ES-I3 (cell line): ENCODE results near the gene HMGN5.

Source experiments
- H3K36me3 ChIP-seq: 2 replicates; pipeline ENCODE4 v1.6.1; 2013; ENCODE audit warnings: mild to moderate bottlenecking, low read length, control low read depth, moderate library complexity; ENCODE audit not compliant: insufficient read depth
- H3K4me1 ChIP-seq: 2 replicates; pipeline ENCODE4 v1.6.1; 2013; ENCODE audit warnings: mild to moderate bottlenecking, control low read depth, low read length; ENCODE audit not compliant: insufficient read depth
- H3K9ac ChIP-seq: 2 replicates; pipeline ENCODE4 v1.6.1; 2013; ENCODE audit warnings: low read depth, mild to moderate bottlenecking, low read length, moderate library complexity
- H3K9me3 ChIP-seq: 2 replicates; pipeline ENCODE4 v1.6.1; 2013; ENCODE audit warnings: mild to moderate bottlenecking, low read length, moderate library complexity; ENCODE audit not compliant: control insufficient read depth, insufficient read depth

HMGN5 gene

GRCh38 chrX:81201671-81202455, at the start of gene HMGN5, which contains the start of gene SH3BGRL:
TSS of gene HMGN5 (minus strand) at chrX:81201913. CDS start at chrX:81121549, 80,364 bp downstream.
TSS of gene SH3BGRL (plus strand) at chrX:81202102. CDS start at chrX:81202201, 99 bp downstream.
- Histone ChIP-seq H3K4me1 (peaks cover 2% of the 10 kb centered on the region; the same call in 1 of the 2 replicates), H3K9ac (peak within 1 kb of the TSS; percentile 70), H3K9me3 (no peaks in the 10 kb centered on the region), H3K36me3 (no peaks in the 10 kb centered on the region; the same call in 1 of the 2 replicates)

- 0 out of 2 replicates have a peak, but pooled peaks cover 4% of the 10 kb centered on the region for H3K36me3 ChIP-seq
- H3K4me1 ChIP-seq: no peaks in the 10 kb centered on the region
- H3K9ac ChIP-seq: no peak overlapping the region
- H3K9me3 ChIP-seq: no peaks in the 10 kb centered on the region
Observed at GRCh38 chrX:81241753-81242152, 40.0 kb upstream of the HMGN5 start.

GRCh38 chrX:81240701-81241331, 39.1 kb upstream of the HMGN5 start:
- H3K9me3 ChIP-seq: no peaks in the 10 kb centered on the region
- no peaks in the 10 kb centered on the region for H3K4me1 ChIP-seq
- no peak overlapping the region for H3K9ac ChIP-seq
- H3K36me3 ChIP-seq: 0 out of 2 replicates have a peak, but pooled peaks cover 4% of the 10 kb centered on the region

- Histone ChIP-seq H3K9ac (no peak overlapping the region), H3K4me1 (no peaks in the 10 kb centered on the region), H3K9me3 (no peaks in the 10 kb centered on the region)
Observed at GRCh38 chrX:81238166-81238565, 36.5 kb upstream of the HMGN5 start.

DNA sequence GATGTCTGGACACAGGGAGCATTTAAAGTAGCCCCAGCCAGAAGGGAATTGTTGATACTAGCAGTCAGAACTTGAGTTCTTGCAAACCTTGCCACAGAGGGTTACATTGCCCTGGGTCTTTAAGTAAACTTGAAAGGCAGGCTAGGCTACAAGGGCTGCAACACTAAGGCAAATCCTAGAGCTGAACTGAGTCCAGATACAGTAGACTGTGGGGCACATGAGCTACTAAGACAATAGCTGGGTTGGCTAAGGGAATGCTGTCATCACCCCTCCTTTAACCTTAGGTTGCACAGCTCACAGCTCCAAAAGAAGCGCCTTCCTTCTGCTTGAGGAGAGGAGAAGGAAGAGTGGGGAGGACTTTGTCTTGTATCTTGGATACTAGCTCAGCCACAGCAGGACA, 35.8 kb upstream of the HMGN5 start:
- H3K9ac ChIP-seq: no peak overlapping the region
- H3K9me3 ChIP-seq: no peaks in the 10 kb centered on the region
- no peaks in the 10 kb centered on the region for H3K4me1 ChIP-seq
- H3K36me3 ChIP-seq: 0 out of 2 replicates have a peak, but pooled peaks cover 4% of the 10 kb centered on the region

More at GRCh38 chrX:81238166-81238565, 36.5 kb upstream of the HMGN5 start:
- 0 out of 2 replicates have a peak, but pooled peaks cover 4% of the 10 kb centered on the region for H3K36me3 ChIP-seq

- Histone ChIP-seq H3K36me3 (0 out of 2 replicates have a peak, but pooled peaks cover 3% of the 10 kb centered on the region), H3K9me3 (no peaks in the 10 kb centered on the region), H3K9ac (no peak overlapping the region), H3K4me1 (no peaks in the 10 kb centered on the region; the same call in 1 of the 2 replicates)
Observed at GRCh38 chrX:81232218-81232617, 30.5 kb upstream of the HMGN5 start.

DNA sequence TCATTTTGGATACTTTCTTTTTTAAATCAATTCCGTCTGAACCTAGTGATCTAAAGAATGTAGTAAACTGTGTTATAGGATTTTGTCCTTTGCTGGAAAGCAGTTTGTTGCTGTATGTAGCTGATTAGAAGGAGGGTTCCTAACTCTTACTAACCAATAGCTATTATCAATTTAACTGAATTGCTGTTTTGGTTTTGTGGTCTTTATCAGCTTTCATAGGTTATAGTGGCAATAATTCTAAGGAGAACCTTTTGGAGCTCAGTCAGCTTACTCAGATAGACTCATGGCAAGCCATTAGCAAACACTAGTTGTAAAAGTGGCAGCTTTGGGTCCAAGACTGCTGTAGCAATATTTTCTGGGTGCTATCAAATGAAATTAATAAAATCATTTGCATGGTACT, 29.8 kb upstream of the HMGN5 start:
- Histone ChIP-seq H3K9ac (no peak overlapping the region), H3K9me3 (no peaks in the 10 kb centered on the region), H3K36me3 (no peaks in the 10 kb centered on the region), H3K4me1 (peaks cover 4% of the 10 kb centered on the region; the same call in 1 of the 2 replicates)

DNA sequence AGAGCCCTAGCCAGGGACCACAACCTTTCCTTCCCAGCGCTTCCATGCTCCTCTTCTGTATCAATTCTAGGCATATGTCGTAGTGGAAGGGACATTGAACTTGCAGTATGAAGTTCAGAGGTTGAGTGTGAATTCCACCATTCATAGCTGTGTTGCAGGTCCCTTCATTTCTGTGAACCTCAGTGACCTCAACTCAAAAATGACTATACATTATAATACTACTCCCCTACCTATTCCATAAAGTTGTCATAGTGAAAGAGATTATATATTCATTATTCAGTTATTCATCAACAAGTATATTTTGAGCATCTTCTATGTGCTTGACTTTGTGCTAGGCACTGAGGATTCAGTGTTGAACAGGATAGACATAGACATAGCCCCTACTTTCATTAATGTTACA, 28.2 kb upstream of the HMGN5 start:
- Histone ChIP-seq H3K4me1 (peaks cover 8% of the 10 kb centered on the region; the same call in 1 of the 2 replicates), H3K9me3 (no peaks in the 10 kb centered on the region), H3K36me3 (no peaks in the 10 kb centered on the region), H3K9ac (no peak overlapping the region)

DNA sequence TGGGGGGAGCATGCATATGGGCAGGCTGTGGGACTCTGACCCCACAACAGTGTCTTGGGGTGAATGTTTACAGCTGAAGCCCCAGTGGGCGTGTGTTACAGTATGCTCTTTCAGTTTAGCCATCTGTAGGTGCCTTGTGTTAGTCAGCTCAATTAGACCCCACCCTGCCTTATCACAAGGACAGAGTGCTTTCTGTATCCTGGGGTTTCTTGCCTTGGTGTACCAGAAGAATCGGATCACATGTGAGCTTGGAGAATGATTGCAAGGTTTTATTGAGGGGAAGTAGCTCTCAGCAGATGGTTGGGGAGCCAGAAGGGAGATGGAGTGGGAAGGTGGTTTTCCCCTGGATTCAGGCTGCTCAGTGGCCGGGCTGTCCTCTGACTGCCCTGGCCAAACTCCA, 27.5 kb upstream of the HMGN5 start:
- H3K36me3 ChIP-seq: no peaks in the 10 kb centered on the region
- peaks cover 8% of the 10 kb centered on the region; the same call in 1 of the 2 replicates for H3K4me1 ChIP-seq
- H3K9me3 ChIP-seq: no peaks in the 10 kb centered on the region
- H3K9ac ChIP-seq: no peak overlapping the region

GRCh38 chrX:81215685-81216084, 14.0 kb upstream of the HMGN5 start:
- Histone ChIP-seq H3K36me3 (no peaks in the 10 kb centered on the region), H3K4me1 (no peaks in the 10 kb centered on the region), H3K9ac (no peak overlapping the region), H3K9me3 (no peaks in the 10 kb centered on the region)

- Histone ChIP-seq H3K36me3 (no peaks in the 10 kb centered on the region; the same call in 1 of the 2 replicates), H3K9ac (no peak overlapping the region), H3K4me1 (peaks cover 2% of the 10 kb centered on the region; the same call in 1 of the 2 replicates), H3K9me3 (no peaks in the 10 kb centered on the region)
Observed at GRCh38 chrX:81208916-81209315, 7.2 kb upstream of the HMGN5 start.

GRCh38 chrX:81206476-81206875, 4.8 kb upstream of the HMGN5 start:
- Histone ChIP-seq H3K9me3 (no peaks in the 10 kb centered on the region), H3K9ac (no peak overlapping the region), H3K36me3 (no peaks in the 10 kb centered on the region; the same call in 1 of the 2 replicates), H3K4me1 (peaks cover 2% of the 10 kb centered on the region; the same call in 1 of the 2 replicates)

DNA sequence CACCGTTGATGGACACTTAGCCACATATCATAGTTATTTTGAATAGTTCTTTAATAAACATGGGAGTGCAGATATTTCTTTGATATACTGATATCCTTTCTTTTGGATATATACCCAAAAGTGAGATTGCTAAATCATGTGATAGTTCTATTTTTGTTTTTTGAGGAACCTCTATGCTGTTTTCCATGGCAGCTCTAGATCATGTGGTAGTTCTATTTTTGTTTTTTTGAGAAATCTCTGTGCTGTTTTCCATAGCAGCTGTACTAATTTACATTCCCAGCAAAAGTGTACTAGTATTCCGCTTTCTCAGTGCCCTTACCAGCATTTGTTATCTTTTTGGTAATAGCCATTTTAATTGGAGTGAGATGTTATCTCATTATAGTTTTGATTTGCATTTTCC, 3.8 kb upstream of the HMGN5 start:
- no peak overlapping the region for H3K9ac ChIP-seq
- no peaks in the 10 kb centered on the region for H3K9me3 ChIP-seq
- peaks cover 2% of the 10 kb centered on the region; the same call in 1 of the 2 replicates for H3K4me1 ChIP-seq
- no peaks in the 10 kb centered on the region; the same call in 1 of the 2 replicates for H3K36me3 ChIP-seq

- H3K4me1 ChIP-seq: peaks cover 2% of the 10 kb centered on the region; the same call in 1 of the 2 replicates
- H3K36me3 ChIP-seq: no peaks in the 10 kb centered on the region; the same call in 1 of the 2 replicates
- H3K9me3 ChIP-seq: no peaks in the 10 kb centered on the region
- H3K9ac ChIP-seq: peak overlapping the region; percentile 70; the same call in 1 of the 2 replicates
Observed at GRCh38 chrX:81202943-81203342, 1.2 kb upstream of the HMGN5 start.
